Caco-2 (cell line): ENCODE results near the gene AGFG2. TPM values are rescaled to one million over a fixed set of nuclear protein-coding genes. Genes with fewer than 3 reads are reported as not detected.
A peak's percentile ranks its signal among the peaks of the same experiment; 100 is the strongest.
"Not testable (repeated sequence)": the region's sequence is repeated elsewhere in the genome, so short reads cannot be mapped to it uniquely, and the experiment has no call there.

ENCODE experiments used
- BruUV-seq: library from RNA; stranded (reverse); fragments of 400-500 nt; replicated peaks from 2 replicates; lab custom pipeline; 2021; lab: Mats Ljungman, UMichigan
- CTCF ChIA-PET: fragments of 300-600 bp; sonication (Branson Sonifier 250); formaldehyde crosslinking; loops from one replicate; lab custom pipeline; 2022; ENCODE audit warnings: antibody characterized with exemption; lab: Charles Lee
- POLR2A ChIA-PET: fragments of 300-600 bp; sonication (Branson Sonifier 250); formaldehyde crosslinking; loops from one replicate; lab custom pipeline; 2022; ENCODE audit warnings: antibody characterized with exemption; lab: Charles Lee
- DNase-seq, 2 experiments: peaks; one replicate each; pipeline versions ENCODE4 v3.0.0 to v3.0.0-alpha.2; 2020 to 2022
- H3K27me3 ChIP-seq: replicated peaks from 2 replicates; pipeline ENCODE4 v1.6.0; 2011; ENCODE audit warnings: low read length; ENCODE audit not compliant: control insufficient read depth, insufficient read depth
- H3K36me3 ChIP-seq: 2 replicates; pipeline ENCODE4 v1.5.1; 2011; ENCODE audit warnings: low read length; ENCODE audit not compliant: control insufficient read depth, insufficient read depth
- H3K4me1 ChIP-seq: fragments of 250-450 bp; sonication (Bioruptor Pico); 2 replicates; pipeline ENCODE4 v1.5.1; 2020; ENCODE audit warnings: mild to moderate bottlenecking
- H3K4me3 ChIP-seq: 2 replicates; pipeline ENCODE4 v1.5.1; 2011; ENCODE audit warnings: low read depth, mild to moderate bottlenecking, control low read depth, low read length
- H3K9me3 ChIP-seq: fragments of 250-450 bp; sonication (Bioruptor Pico); 2 replicates; pipeline ENCODE4 v1.5.1; 2020; ENCODE audit warnings: mild to moderate bottlenecking, moderate library complexity
- H3K27ac Mint-ChIP-seq: one replicate; pipeline ENCODE4 v1.8.0; 2022; ENCODE audit warnings: mixed read lengths; ENCODE audit not compliant: unreplicated experiment
- H3K27me3 Mint-ChIP-seq: one replicate; pipeline ENCODE4 v1.8.0; 2022; ENCODE audit warnings: mixed read lengths; ENCODE audit not compliant: insufficient read depth, unreplicated experiment
- H3K36me3 Mint-ChIP-seq: one replicate; pipeline ENCODE4 v1.8.0; 2022; ENCODE audit warnings: mild to moderate bottlenecking, mixed read lengths; ENCODE audit not compliant: insufficient read depth, unreplicated experiment
- H3K4me1 Mint-ChIP-seq: one replicate; pipeline ENCODE4 v1.8.0; 2022; ENCODE audit warnings: low read depth, mixed read lengths; ENCODE audit not compliant: unreplicated experiment
- H3K4me3 Mint-ChIP-seq: one replicate; pipeline ENCODE4 v1.8.0; 2022; ENCODE audit warnings: mild to moderate bottlenecking, moderate library complexity, mixed read lengths; ENCODE audit not compliant: unreplicated experiment
- H3K9me3 Mint-ChIP-seq: one replicate; pipeline ENCODE4 v1.8.0; 2022; ENCODE audit warnings: mixed read lengths; ENCODE audit not compliant: unreplicated experiment
- intact Hi-C: fragments of 100-400 bp; cut with micrococcal nuclease; formaldehyde crosslinking; loops from one replicate; pipeline ENCODE4 v1.10.0; 2022; ENCODE audit not compliant: unreplicated experiment
- total RNA-seq: library from RNA; stranded (reverse); gene quantifications from 2 replicates; pipeline ENCODE4 v1.2.3, GENCODE V29; 2022
- TF ChIP-seq, protein P1 (sequence below), 2 experiments: fragments of 200-600 bp in 1 of 2; IDR thresholded peaks; 1 replicate in 1 of 2; 2 replicates in 1 of 2; pipeline versions ENCODE4 v1.5.1 to v1.8.0; 2011 to 2022; ENCODE audit warnings: antibody characterized with exemption in 1 of 2, control low read depth in 1 of 2, inconsistent platforms in 1 of 2, low read depth in 1 of 2, low read length in 1 of 2, mild to moderate bottlenecking in 1 of 2, moderate library complexity in 1 of 2; ENCODE audit not compliant: insufficient read depth in 1 of 2, severe bottlenecking in 1 of 2, unreplicated experiment in 1 of 2

AGFG2 gene
- total RNA-seq, 1 experiment from 2014 or later: 60.7 TPM

DNA sequence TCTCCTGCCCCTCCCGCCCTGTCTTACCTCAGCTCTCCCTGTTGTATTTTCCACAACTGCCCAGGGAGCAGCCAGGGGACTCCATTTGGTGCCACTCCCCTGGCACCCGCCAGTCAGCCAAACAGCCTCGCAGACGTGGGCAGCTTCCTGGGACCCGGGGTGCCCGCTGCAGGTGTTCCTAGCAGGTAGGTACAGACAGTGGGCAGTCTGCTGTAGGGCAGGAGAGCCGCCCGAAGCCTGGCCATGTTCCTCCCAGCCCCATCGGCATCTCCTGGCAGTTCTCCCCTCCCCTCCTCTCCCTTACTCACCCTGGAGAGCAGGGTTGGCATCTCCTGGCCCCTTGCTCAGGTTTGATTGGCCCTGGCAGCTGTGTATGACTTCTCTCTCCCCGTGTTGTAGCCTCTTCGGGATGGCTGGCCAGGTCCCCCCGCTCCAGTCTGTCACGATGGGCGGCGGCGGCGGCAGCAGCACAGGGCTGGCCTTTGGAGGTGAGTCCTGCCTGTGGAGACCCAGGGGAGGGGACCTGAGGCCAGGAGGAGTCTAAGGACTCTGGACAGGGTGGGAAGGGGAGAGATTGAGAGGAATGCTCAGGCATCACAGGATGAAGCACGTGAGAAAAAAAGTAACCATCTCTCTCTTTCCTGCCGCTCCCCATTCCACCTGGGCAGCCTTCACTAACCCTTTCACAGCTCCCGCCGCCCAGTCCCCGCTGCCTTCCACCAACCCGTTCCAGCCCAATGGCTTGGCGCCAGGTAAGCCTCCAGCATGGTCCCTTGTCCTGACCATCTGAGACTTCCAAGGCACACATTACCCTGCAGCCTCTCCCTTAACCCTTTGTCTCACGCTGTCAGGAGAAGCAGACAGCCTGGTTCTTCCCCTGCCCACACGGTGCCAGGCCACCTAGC, 23.4 kb downstream of the AGFG2 start:
- no peak overlapping the region for H3K4me3 Mint-ChIP-seq

DNA sequence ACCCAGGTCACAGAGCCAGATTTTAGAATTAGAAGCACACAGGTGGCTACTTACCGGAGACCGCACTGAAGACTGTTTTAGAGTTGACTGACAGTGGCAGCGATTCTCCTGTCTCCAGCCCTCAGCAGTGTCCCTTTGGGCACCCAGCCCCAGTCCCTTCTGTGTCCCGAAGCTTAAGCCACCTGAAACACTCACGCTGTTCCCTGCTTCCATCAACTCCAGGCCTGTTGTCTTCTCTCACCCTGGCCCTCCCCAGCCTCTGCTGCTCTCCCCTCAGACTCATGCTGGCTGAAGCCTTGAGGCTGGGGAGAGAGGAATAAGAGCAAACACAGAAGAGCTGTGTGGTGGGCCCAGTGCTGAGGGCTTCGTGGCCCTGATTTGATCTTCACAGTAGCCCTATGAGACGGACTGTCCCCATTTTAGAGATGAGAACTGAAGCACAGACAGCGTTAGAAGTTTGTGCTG, 24.1 kb downstream of the AGFG2 start:
- Mint-ChIP-seq H3K4me1 (peaks cover 7% of the 10 kb centered on the region), H3K9me3 (no peaks in the 10 kb centered on the region), H3K27ac (no peak overlapping the region), H3K4me3 (no peak overlapping the region), H3K36me3 (peaks cover 46% of the 10 kb centered on the region), H3K27me3 (no peaks in the 10 kb centered on the region)
- BruUV-seq: no TSS peak
- ChIA-PET CTCF (interaction anchor here (0.6 to 3.1 kb wide), 2 partner anchors 23 to 125 kb away, joined by 3 to 15 read pairs; partner anchors contain the start of genes FBXO24 and LRCH4), POLR2A (interaction anchor here (1.1 kb wide), 1 partner anchor 21 kb away, joined by 3 read pairs; no protein-coding TSS in a partner anchor)
- no peaks in the 10 kb centered on the region for H3K27me3 ChIP-seq
- intact Hi-C loops: no loop called here
- no peaks in the 10 kb centered on the region for H3K9me3 ChIP-seq
- H3K36me3 ChIP-seq: no peaks in the 10 kb centered on the region; the same call in 1 of the 2 replicates
- DNase-seq: no peak
- no peak overlapping the region for H3K4me3 ChIP-seq
- H3K4me1 ChIP-seq: peaks cover 12% of the 10 kb centered on the region; the same call in 1 of the 2 replicates
- TF ChIP-seq, protein P1, sequence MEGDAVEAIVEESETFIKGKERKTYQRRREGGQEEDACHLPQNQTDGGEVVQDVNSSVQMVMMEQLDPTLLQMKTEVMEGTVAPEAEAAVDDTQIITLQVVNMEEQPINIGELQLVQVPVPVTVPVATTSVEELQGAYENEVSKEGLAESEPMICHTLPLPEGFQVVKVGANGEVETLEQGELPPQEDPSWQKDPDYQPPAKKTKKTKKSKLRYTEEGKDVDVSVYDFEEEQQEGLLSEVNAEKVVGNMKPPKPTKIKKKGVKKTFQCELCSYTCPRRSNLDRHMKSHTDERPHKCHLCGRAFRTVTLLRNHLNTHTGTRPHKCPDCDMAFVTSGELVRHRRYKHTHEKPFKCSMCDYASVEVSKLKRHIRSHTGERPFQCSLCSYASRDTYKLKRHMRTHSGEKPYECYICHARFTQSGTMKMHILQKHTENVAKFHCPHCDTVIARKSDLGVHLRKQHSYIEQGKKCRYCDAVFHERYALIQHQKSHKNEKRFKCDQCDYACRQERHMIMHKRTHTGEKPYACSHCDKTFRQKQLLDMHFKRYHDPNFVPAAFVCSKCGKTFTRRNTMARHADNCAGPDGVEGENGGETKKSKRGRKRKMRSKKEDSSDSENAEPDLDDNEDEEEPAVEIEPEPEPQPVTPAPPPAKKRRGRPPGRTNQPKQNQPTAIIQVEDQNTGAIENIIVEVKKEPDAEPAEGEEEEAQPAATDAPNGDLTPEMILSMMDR (IDR thresholded peaks at IDR 0.05; ENCODE audit: insufficient read depth in 1 of 2, low read depth in 1 of 2, low read length in 1 of 2, severe bottlenecking in 1 of 2, unreplicated experiment in 1 of 2): no peak

More for the DNA sequence above, 23.4 kb downstream of the AGFG2 start:
- ChIA-PET CTCF (interaction anchor here (0.6 kb wide), 1 partner anchor 85 kb away, joined by 9 read pairs; no protein-coding TSS in a partner anchor), POLR2A (interaction anchor here (0.6 kb wide), 1 partner anchor 29 kb away, joined by 6 read pairs; no protein-coding TSS in a partner anchor)
- intact Hi-C loops: no loop called here
- no peaks in the 10 kb centered on the region for H3K27me3 Mint-ChIP-seq
- H3K9me3 Mint-ChIP-seq: no peaks in the 10 kb centered on the region
- H3K4me1 ChIP-seq: peaks cover 12% of the 10 kb centered on the region; the same call in 1 of the 2 replicates
- peaks cover 7% of the 10 kb centered on the region for H3K4me1 Mint-ChIP-seq
- TF ChIP-seq, protein P1 (IDR thresholded peaks at IDR 0.05; ENCODE audit: insufficient read depth in 1 of 2, low read depth in 1 of 2, low read length in 1 of 2, severe bottlenecking in 1 of 2, unreplicated experiment in 1 of 2): no peak
- H3K27ac Mint-ChIP-seq: no peak overlapping the region
- H3K27me3 ChIP-seq: no peaks in the 10 kb centered on the region
- BruUV-seq: no TSS peak
- no peaks in the 10 kb centered on the region for H3K9me3 ChIP-seq
- DNase-seq: no peak
- H3K36me3 Mint-ChIP-seq: peaks cover 49% of the 10 kb centered on the region
- no peak overlapping the region for H3K4me3 ChIP-seq
- no peaks in the 10 kb centered on the region; the same call in 1 of the 2 replicates for H3K36me3 ChIP-seq

DNA sequence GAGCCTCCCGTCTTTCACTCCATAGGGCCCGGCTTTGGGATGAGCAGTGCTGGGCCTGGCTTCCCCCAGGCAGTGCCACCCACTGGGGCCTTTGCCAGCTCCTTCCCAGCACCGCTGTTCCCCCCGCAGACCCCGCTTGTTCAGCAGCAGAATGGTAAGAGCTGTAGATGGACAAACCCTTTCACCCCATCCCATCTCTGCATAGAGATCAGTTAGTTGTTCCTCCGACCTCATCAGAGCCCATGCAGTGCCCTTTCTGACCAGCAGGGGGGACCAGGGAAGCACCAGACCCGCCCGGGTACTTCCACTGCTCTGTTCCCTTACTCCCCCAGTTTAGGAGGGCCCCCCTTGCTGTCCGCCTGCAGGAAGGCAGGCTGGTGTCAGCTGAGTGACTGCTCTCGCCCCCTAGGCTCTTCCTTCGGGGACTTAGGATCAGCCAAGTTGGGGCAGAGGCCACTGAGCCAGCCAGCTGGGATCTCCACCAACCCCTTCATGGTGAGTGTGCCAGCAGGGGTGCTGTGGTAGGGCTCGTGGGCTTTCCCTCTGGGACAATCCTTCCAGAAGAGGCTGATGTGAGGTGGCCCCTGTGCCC, 24.9 kb downstream of the AGFG2 start:
- TF ChIP-seq, protein P1 (IDR thresholded peaks at IDR 0.05; ENCODE audit: insufficient read depth in 1 of 2, low read depth in 1 of 2, low read length in 1 of 2, severe bottlenecking in 1 of 2, unreplicated experiment in 1 of 2): peak; percentile 92 to 95
- intact Hi-C loops: no loop called here
- POLR2A ChIA-PET: interaction anchor here (0.6 to 1.1 kb wide), 3 partner anchors 20 to 75 kb away, joined by 3 read pairs; partner anchors contain the start of gene MOSPD3
- CTCF ChIA-PET: interaction anchor here (0.6 to 3.1 kb wide), 2 partner anchors 22 to 126 kb away, joined by 3 to 15 read pairs; partner anchors contain the start of genes FBXO24 and LRCH4
- Histone ChIP-seq H3K27me3 (no peaks in the 10 kb centered on the region), H3K9me3 (no peaks in the 10 kb centered on the region), H3K4me1 (peaks cover 11% of the 10 kb centered on the region; the same call in 1 of the 2 replicates), H3K4me3 (no peak overlapping the region), H3K36me3 (no peaks in the 10 kb centered on the region; the same call in 1 of the 2 replicates)
- H3K9me3 Mint-ChIP-seq: no peaks in the 10 kb centered on the region
- peak; percentile 77 to 84 for DNase-seq
- peaks cover 7% of the 10 kb centered on the region for H3K4me1 Mint-ChIP-seq
- no peak overlapping the region for H3K4me3 Mint-ChIP-seq
- no TSS peak for BruUV-seq
- H3K27me3 Mint-ChIP-seq: no peaks in the 10 kb centered on the region
- H3K27ac Mint-ChIP-seq: peak overlapping the region; percentile 66
- peaks cover 49% of the 10 kb centered on the region for H3K36me3 Mint-ChIP-seq

DNA sequence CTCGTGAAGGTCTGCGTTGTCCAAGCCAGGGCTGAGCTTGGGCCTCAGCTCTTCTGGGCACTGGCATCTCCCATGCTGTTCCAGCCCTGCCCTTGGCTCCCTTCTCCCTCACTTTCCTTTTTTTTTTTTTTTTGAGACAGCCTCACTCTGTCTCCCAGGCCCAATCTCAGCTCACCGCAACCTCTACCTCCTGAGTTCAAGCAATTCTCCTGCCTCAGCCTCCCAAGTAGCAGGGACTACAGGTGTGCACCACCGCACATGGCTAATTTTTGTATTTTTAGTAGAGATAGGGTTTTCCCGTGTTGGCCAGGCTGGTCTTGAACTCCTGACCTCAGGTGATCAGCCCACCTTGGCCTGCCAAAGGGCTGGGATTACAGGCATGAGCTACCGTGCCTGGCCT, 25.4 kb downstream of the AGFG2 start:
- DNase-seq: not testable (repeated sequence)
- H3K36me3 Mint-ChIP-seq: peaks cover 54% of the 10 kb centered on the region

More for the DNA sequence above, 25.4 kb downstream of the AGFG2 start:
- H3K4me3 ChIP-seq, H3K36me3 ChIP-seq, BruUV-seq, H3K9me3 Mint-ChIP-seq, H3K4me3 Mint-ChIP-seq, H3K9me3 ChIP-seq, intact Hi-C loops, H3K27me3 Mint-ChIP-seq, H3K27me3 ChIP-seq, H3K4me1 Mint-ChIP-seq, H3K4me1 ChIP-seq: not testable (repeated sequence)
- ChIA-PET POLR2A (interaction anchor here (0.6 to 1.1 kb wide), 3 partner anchors 20 to 76 kb away, joined by 3 read pairs; partner anchors contain the start of gene MOSPD3), CTCF (interaction anchor here (3.1 kb wide), 1 partner anchor 22 kb away, joined by 15 read pairs; the partner anchor contains the start of genes FBXO24 and LRCH4)
- peak overlapping the region; percentile 66 for H3K27ac Mint-ChIP-seq
